ENCODE data around the gene OTUD6A. TPM values are rescaled to one million over a fixed set of nuclear protein-coding genes. Genes with fewer than 3 reads are reported as not detected.

OTUD6A gene
- total and polyA plus RNA-seq, 7 donors = not detected

GRCh38 chrX:70022616-70023015 lies 39.6 kb upstream of the OTUD6A start:
- WGBS, 2 donors = 56 to 80% methylated on average over 4 of the region's 4 CpGs
- TF ChIP-seq, protein P1, sequence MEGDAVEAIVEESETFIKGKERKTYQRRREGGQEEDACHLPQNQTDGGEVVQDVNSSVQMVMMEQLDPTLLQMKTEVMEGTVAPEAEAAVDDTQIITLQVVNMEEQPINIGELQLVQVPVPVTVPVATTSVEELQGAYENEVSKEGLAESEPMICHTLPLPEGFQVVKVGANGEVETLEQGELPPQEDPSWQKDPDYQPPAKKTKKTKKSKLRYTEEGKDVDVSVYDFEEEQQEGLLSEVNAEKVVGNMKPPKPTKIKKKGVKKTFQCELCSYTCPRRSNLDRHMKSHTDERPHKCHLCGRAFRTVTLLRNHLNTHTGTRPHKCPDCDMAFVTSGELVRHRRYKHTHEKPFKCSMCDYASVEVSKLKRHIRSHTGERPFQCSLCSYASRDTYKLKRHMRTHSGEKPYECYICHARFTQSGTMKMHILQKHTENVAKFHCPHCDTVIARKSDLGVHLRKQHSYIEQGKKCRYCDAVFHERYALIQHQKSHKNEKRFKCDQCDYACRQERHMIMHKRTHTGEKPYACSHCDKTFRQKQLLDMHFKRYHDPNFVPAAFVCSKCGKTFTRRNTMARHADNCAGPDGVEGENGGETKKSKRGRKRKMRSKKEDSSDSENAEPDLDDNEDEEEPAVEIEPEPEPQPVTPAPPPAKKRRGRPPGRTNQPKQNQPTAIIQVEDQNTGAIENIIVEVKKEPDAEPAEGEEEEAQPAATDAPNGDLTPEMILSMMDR (IDR thresholded peaks at IDR 0.05) = no peak
- no peak for TF ChIP-seq POLR2AphosphoS5 (IDR thresholded peaks at IDR 0.05)
- no peak for TF ChIP-seq EP300 (IDR thresholded peaks at IDR 0.05)
- no peak for TF ChIP-seq POLR2A (IDR thresholded peaks at IDR 0.05)
- no peaks in the 10 kb centered on the region for H3K9me3 ChIP-seq
- no peaks in the 10 kb centered on the region for H3K36me3 ChIP-seq
- no peak for DNase-seq
- no peak overlapping the region for H3K27ac ChIP-seq
- H3K4me3 ChIP-seq = no peak overlapping the region
- H3K4me1 ChIP-seq = no peaks in the 10 kb centered on the region
- no peaks in the 10 kb centered on the region for H3K27me3 ChIP-seq
- intact Hi-C loops (cut with DNase I) = no loop called here

GRCh38 chrX:70025464-70025863 lies 36.8 kb upstream of the OTUD6A start:
- no peak overlapping the region for H3K27ac ChIP-seq
- H3K36me3 ChIP-seq = no peaks in the 10 kb centered on the region
- DNase-seq = no peak
- H3K4me1 ChIP-seq = no peaks in the 10 kb centered on the region
- no peaks in the 10 kb centered on the region for H3K27me3 ChIP-seq
- 35 to 66% methylated on average over 1 of the region's 1 CpG for WGBS, 2 donors
- H3K4me3 ChIP-seq = no peak overlapping the region
- intact Hi-C loops (cut with DNase I) = no loop called here
- no peaks in the 10 kb centered on the region for H3K9me3 ChIP-seq
- TF ChIP-seq POLR2A (IDR thresholded peaks at IDR 0.05) = no peak

- intact Hi-C loops (cut with DNase I) = no loop called here
- no peak for DNase-seq
Measured at GRCh38 chrX:70026112-70026850, 36.0 kb upstream of the OTUD6A start.

GRCh38 chrX:70026851-70027200 lies 35.4 kb upstream of the OTUD6A start:
- intact Hi-C loops (cut with DNase I) = no loop called here
- Histone ChIP-seq H3K27ac (no peak overlapping the region), H3K9me3 (no peaks in the 10 kb centered on the region), H3K4me3 (no peak overlapping the region), H3K36me3 (no peaks in the 10 kb centered on the region), H3K4me1 (no peaks in the 10 kb centered on the region), H3K27me3 (no peaks in the 10 kb centered on the region)
- no peak for DNase-seq
- 62 to 80% methylated on average over 4 of the region's 4 CpGs for WGBS, 2 donors
- no peak for TF ChIP-seq POLR2AphosphoS5 (IDR thresholded peaks at IDR 0.05)
- TF ChIP-seq EP300 (IDR thresholded peaks at IDR 0.05) = no peak
- TF ChIP-seq, protein P1 (IDR thresholded peaks at IDR 0.05) = no peak
- TF ChIP-seq POLR2A (IDR thresholded peaks at IDR 0.05) = no peak

More at GRCh38 chrX:70026112-70026850, 36.0 kb upstream of the OTUD6A start:
- Histone ChIP-seq H3K9me3 (no peaks in the 10 kb centered on the region), H3K4me3 (no peak overlapping the region), H3K36me3 (no peaks in the 10 kb centered on the region), H3K4me1 (no peaks in the 10 kb centered on the region), H3K27ac (no peak overlapping the region), H3K27me3 (no peaks in the 10 kb centered on the region)
- WGBS, 2 donors = 48 to 73% methylated on average over 1 of the region's 1 CpG
- TF ChIP-seq EP300 (IDR thresholded peaks at IDR 0.05) (no peak), POLR2AphosphoS5 (IDR thresholded peaks at IDR 0.05) (no peak), POLR2A (IDR thresholded peaks at IDR 0.05) (no peak)
- TF ChIP-seq, protein P1 (IDR thresholded peaks at IDR 0.05) = no peak

- H3K36me3 ChIP-seq = no peaks in the 10 kb centered on the region
- no peak overlapping the region for H3K27ac ChIP-seq
- no peaks in the 10 kb centered on the region for H3K27me3 ChIP-seq
- TF ChIP-seq POLR2AphosphoS5 (IDR thresholded peaks at IDR 0.05) (no peak), EP300 (IDR thresholded peaks at IDR 0.05) (no peak), POLR2A (IDR thresholded peaks at IDR 0.05) (no peak)
- TF ChIP-seq, protein P1 (IDR thresholded peaks at IDR 0.05) = no peak
- H3K9me3 ChIP-seq = no peaks in the 10 kb centered on the region
- intact Hi-C loops (cut with DNase I) = loop anchor here (2.0 to 10.0 kb wide), 2 partner anchors 65 to 491 kb away; no protein-coding TSS in a partner anchor
- WGBS, 2 donors = 61 to 70% methylated on average over 4 of the region's 4 CpGs
- H3K4me3 ChIP-seq = no peak overlapping the region
- DNase-seq = no peak
- H3K4me1 ChIP-seq = no peaks in the 10 kb centered on the region
Measured at GRCh38 chrX:70029863-70030262, 32.4 kb upstream of the OTUD6A start.
